HepG2 (cell line): ENCODE measurements around the gene WWC1. TPM values are rescaled to one million over a fixed set of nuclear protein-coding genes. Genes with fewer than 3 reads are reported as not detected.

ENCODE experiments used
- ATAC-seq: fragments of 200-7000 bp; cut with Tn5 transposase; 3 replicates; pipeline ENCODE4 v1.9.1; 2020; ENCODE audit warnings: mild to moderate bottlenecking, moderate library complexity
- BruUV-seq: library from RNA; stranded (reverse); fragments of 400-500 nt; replicated peaks from 2 replicates; lab custom pipeline; 2021; lab: Mats Ljungman, UMichigan
- CTCF ChIA-PET: fragments of 300-600 bp; formaldehyde crosslinking; extraction: SDS; loops from one replicate; lab custom pipeline; 2021; ENCODE audit warnings: low total read pairs, inconsistent platforms, low intra/inter-chr PET ratio; lab: Yijun Ruan, JAX
- POLR2A ChIA-PET: fragments of 350-600 bp; sonication (Branson Sonifier 250); formaldehyde crosslinking; loops from one replicate; lab custom pipeline; 2020; ENCODE audit warnings: antibody characterized with exemption, inconsistent platforms; lab: Yijun Ruan, JAX
- DNase-seq: peaks from one replicate; pipeline ENCODE4 v3.0.0-alpha.2; 2015; ENCODE audit warnings: low spot score
- FAIRE-seq: peaks from 3 replicates; lab custom pipeline; 2011; peaks lifted over from hg19 to GRCh38; lab: Jason Lieb, UNC
- H2AFZ ChIP-seq: one replicate; pipeline ENCODE4 v1.6.1; 2011; ENCODE audit warnings: low read length, inconsistent platforms
- H3K27ac ChIP-seq: fragments of 300-600 bp; 3 replicates; pipeline ENCODE4 v1.8.0; 2011; ENCODE audit warnings: mixed run types, mild to moderate bottlenecking, mixed read lengths, low read length, inconsistent platforms; ENCODE audit not compliant: insufficient read depth; ENCODE audit errors: extremely low read length
- H3K27me3 ChIP-seq, 2 experiments: fragments of 200-600 bp in 1 of 2; 2 replicates in 1 of 2; 3 replicates in 1 of 2; pipeline versions ENCODE4 v1.6.0 to v1.8.0; 2011; ENCODE audit warnings: low read length in 2 of 2, mild to moderate bottlenecking in 2 of 2, moderate library complexity in 2 of 2, inconsistent platforms in 1 of 2; ENCODE audit not compliant: insufficient read depth in 2 of 2, control insufficient read depth in 1 of 2
- H3K36me3 ChIP-seq, 2 experiments: fragments of 200-600 bp in 1 of 2; replicated peaks in 1 of 2; 2 replicates in 1 of 2; 3 replicates in 1 of 2; pipeline versions ENCODE4 v1.5.1 to v1.8.0; 2011; ENCODE audit warnings: low read length in 2 of 2, inconsistent platforms in 1 of 2; ENCODE audit not compliant: insufficient read depth in 2 of 2, control insufficient read depth in 1 of 2
- H3K4me1 ChIP-seq: 2 replicates; pipeline ENCODE4 v1.5.1; 2012; ENCODE audit warnings: low read length, inconsistent platforms; ENCODE audit not compliant: insufficient read depth
- H3K4me2 ChIP-seq: 2 replicates; pipeline ENCODE4 v1.6.0; 2011; ENCODE audit warnings: low read depth, low read length, inconsistent platforms
- H3K4me3 ChIP-seq, 3 experiments: fragments of 200-600 bp in 1 of 3; sonication (generic), shearing (Covaris generic) in 1 of 3; replicated peaks in 1 of 3; 2 replicates each; pipeline ENCODE4 v1.5.1; 2011 to 2016; ENCODE audit warnings: low read length in 3 of 3, inconsistent platforms in 2 of 3, low read depth in 2 of 3, mild to moderate bottlenecking in 2 of 3, control low read depth in 1 of 3, mixed read lengths in 1 of 3; ENCODE audit not compliant: insufficient read depth in 1 of 3
- H3K79me2 ChIP-seq: one replicate; pipeline ENCODE4 v1.6.1; 2011; ENCODE audit warnings: low read length, inconsistent platforms; ENCODE audit not compliant: insufficient read depth
- H3K9ac ChIP-seq: 2 replicates; pipeline ENCODE4 v1.6.0; 2011; ENCODE audit warnings: mild to moderate bottlenecking, low read depth, low read length, inconsistent platforms; ENCODE audit not compliant: insufficient read depth
- H3K9me3 ChIP-seq: 2 replicates; pipeline ENCODE4 v1.5.1; 2012; ENCODE audit warnings: mild to moderate bottlenecking, low read length
- H4K20me1 ChIP-seq: 2 replicates; pipeline ENCODE4 v1.6.0; 2011; ENCODE audit warnings: inconsistent platforms, mild to moderate bottlenecking, low read length, moderate library complexity; ENCODE audit not compliant: insufficient read depth
- BCL6 ChIP-seq: IDR thresholded peaks from 2 replicates; pipeline ENCODE4 v1.6.1; 2016; ENCODE audit warnings: missing genetic modification reagents, missing compliant biosample characterization
- CEBPG ChIP-seq: IDR thresholded peaks from 2 replicates; pipeline ENCODE4 v1.6.1; 2016
- GLI4 ChIP-seq: sonication (generic); formaldehyde crosslinking; IDR thresholded peaks from 2 replicates; pipeline ENCODE4 v1.5.1; 2020; ENCODE audit warnings: missing genetic modification reagents, mild to moderate bottlenecking, moderate library complexity, borderline replicate concordance
- MAFK ChIP-seq, 2 experiments: IDR thresholded peaks in 1 of 2; conservative IDR thresholded peaks in 1 of 2; 2 replicates each; pipeline ENCODE4 v1.6.1; 2011; ENCODE audit warnings: improper control_type of control experiment in 2 of 2, low read length in 2 of 2
- MAZ ChIP-seq, 2 experiments: sonication (generic) in 1 of 2; formaldehyde crosslinking in 1 of 2; IDR thresholded peaks; 2 replicates each; pipeline versions ENCODE4 v1.5.0 to v1.6.1; 2012 to 2020; ENCODE audit warnings: low read depth in 2 of 2, mild to moderate bottlenecking in 2 of 2, borderline replicate concordance in 1 of 2, improper control_type of control experiment in 1 of 2, low read length in 1 of 2, missing genetic modification reagents in 1 of 2, moderate library complexity in 1 of 2
- PHF21A ChIP-seq: sonication (generic); formaldehyde crosslinking; IDR thresholded peaks from 2 replicates; pipeline ENCODE4 v1.5.0; 2020; ENCODE audit warnings: mild to moderate bottlenecking, missing genetic modification reagents
- POGZ ChIP-seq: sonication (generic); formaldehyde crosslinking; IDR thresholded peaks from 2 replicates; pipeline ENCODE4 v1.4.0; 2020; ENCODE audit warnings: mild to moderate bottlenecking, missing genetic modification reagents
- RARA ChIP-seq: IDR thresholded peaks from 2 replicates; pipeline ENCODE4 v1.6.1; 2016; ENCODE audit warnings: missing genetic modification reagents, missing compliant biosample characterization
- SKI ChIP-seq: fragments of 450-650 bp; IDR thresholded peaks from one replicate; pipeline ENCODE4 v1.6.1; 2018; ENCODE audit warnings: mild to moderate bottlenecking; ENCODE audit not compliant: partially characterized antibody
- SOX13 ChIP-seq, 3 experiments: fragments of 450-650 bp in 1 of 3; sonication (generic) in 1 of 3; formaldehyde crosslinking in 1 of 3; IDR thresholded peaks in 2 of 3; conservative IDR thresholded peaks in 1 of 3; 2 replicates each; pipeline versions ENCODE4 v1.5.0 to v1.6.1; 2016 to 2020; ENCODE audit warnings: antibody characterized with exemption in 1 of 3, mild to moderate bottlenecking in 1 of 3, missing compliant biosample characterization in 1 of 3, missing genetic modification reagents in 1 of 3, moderate library complexity in 1 of 3
- SUZ12 ChIP-seq: fragments of 150-350 bp; IDR thresholded peaks from 2 replicates; pipeline ENCODE4 v1.6.1; 2014; ENCODE audit warnings: low read depth, low read length
- ZNF10 ChIP-seq: sonication (generic); formaldehyde crosslinking; IDR thresholded peaks from 2 replicates; pipeline ENCODE4 v1.4.0; 2020; ENCODE audit warnings: mild to moderate bottlenecking, low read depth, missing genetic modification reagents, borderline replicate concordance
- ZNF30 ChIP-seq: sonication (generic); formaldehyde crosslinking; IDR thresholded peaks from 2 replicates; pipeline ENCODE4 v1.5.0; 2020; ENCODE audit warnings: mild to moderate bottlenecking, missing genetic modification reagents
- ZSCAN20 ChIP-seq: sonication (generic); formaldehyde crosslinking; IDR thresholded peaks from 2 replicates; pipeline ENCODE4 v1.4.0; 2020; ENCODE audit warnings: missing genetic modification reagents, mild to moderate bottlenecking, borderline replicate concordance
- whole genome bisulfite sequencing: methylation state at CpG from one replicate; pipeline ENCODE4 v1.1.6; 2017; ENCODE audit warnings: low lambda C conversion rate; 5-methylcytosine and 5-hydroxymethylcytosine counted together
- in situ Hi-C: cut with HindIII; loops from 2 replicates; pipeline ENCODE4 v1.10.0; 2017; ENCODE audit warnings: low pct_unique_long_range_greater_than_20kb; ENCODE audit not compliant: extremely low pct_ligation_motif_present
- intact Hi-C: fragments of 100-400 bp; cut with micrococcal nuclease; formaldehyde crosslinking; loops from one replicate; pipeline ENCODE4 v1.10.0; 2022; ENCODE audit not compliant: unreplicated experiment
- polyA plus RNA-seq, 8 experiments: library from polyadenylated mRNA; depleted of rRNA in 3 of 8; stranded (reverse) in 7 of 8; unstranded in 1 of 8; fragments of >200 nt; fragmentation: Illumina TruSeq in 4 of 8; extraction: Trizol in 4 of 8; gene quantifications; 2 replicates each; pipeline versions ENCODE4 v1.2.1 to v1.2.3, GENCODE V29; 2011 to 2016; ENCODE audit warnings: low read depth in 4 of 8, missing spikeins in 1 of 8, mixed read lengths in 1 of 8; ENCODE audit not compliant: insufficient read depth in 1 of 8
- total RNA-seq, 5 experiments: library from RNA; depleted of rRNA; stranded (reverse); fragments of >200 nt; fragmentation: Illumina TruSeq; extraction: Trizol; gene quantifications; 2 replicates each; pipeline ENCODE4 v1.2.3, GENCODE V29; 2016; ENCODE audit warnings: low read depth in 1 of 5
- TF ChIP-seq, protein P1 (sequence below): sonication (generic); formaldehyde crosslinking; IDR thresholded peaks from 2 replicates; pipeline ENCODE4 v1.4.0; 2020; ENCODE audit warnings: missing genetic modification reagents
- TF ChIP-seq, protein P2 (sequence below): sonication (generic); formaldehyde crosslinking; IDR thresholded peaks from 2 replicates; pipeline ENCODE4 v1.4.0; 2020; ENCODE audit warnings: missing genetic modification reagents
- TF ChIP-seq, protein P3 (sequence below): sonication (generic); formaldehyde crosslinking; IDR thresholded peaks from 2 replicates; pipeline ENCODE4 v1.8.0; 2022; ENCODE audit warnings: missing genetic modification reagents, mild to moderate bottlenecking, borderline replicate concordance
- TF ChIP-seq, protein P4 (sequence below), 2 experiments: fragments of 450-650 bp in 1 of 2; sonication (generic) in 1 of 2; formaldehyde crosslinking; IDR thresholded peaks; 2 replicates each; pipeline versions ENCODE4 v1.5.0 to v1.8.0; 2020 to 2022; ENCODE audit warnings: mild to moderate bottlenecking in 1 of 2, missing genetic modification reagents in 1 of 2

Gene WWC1
- total and polyA plus RNA-seq, 2 of the 13 experiments (the other 11 are each of a cell fraction or from before 2014, with no cell fraction given), result 8.3 to 17.9 TPM

DNA sequence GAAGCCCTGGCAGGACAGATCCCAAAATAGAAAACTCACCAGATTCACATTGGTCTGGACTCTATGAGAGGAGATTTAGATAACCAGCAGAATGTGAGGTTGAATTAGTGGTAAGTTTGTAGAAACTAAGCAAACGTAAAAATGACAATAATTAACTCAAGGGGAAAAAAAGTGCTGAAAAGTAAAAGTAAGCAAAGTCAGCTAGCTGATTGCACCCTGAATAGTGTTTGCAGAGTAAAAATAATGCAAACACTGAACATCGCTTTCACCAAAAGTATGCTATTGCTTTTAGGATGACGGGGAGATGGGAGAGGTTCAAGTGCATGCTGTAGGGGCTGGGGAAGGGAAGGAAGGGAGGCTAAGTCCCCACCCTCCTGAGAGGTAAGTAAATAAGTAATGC lies 102.3 kb downstream of the WWC1 start:
- peaks cover 24% of the 10 kb centered on the region for H3K4me1 ChIP-seq
- ChIA-PET POLR2A (no interaction called here), CTCF (no interaction called here)
- peak; percentile 71 for FAIRE-seq
- ATAC-seq, result peak; percentile 81
- no peak overlapping the region for H3K9ac ChIP-seq
- no peak overlapping the region for H3K4me2 ChIP-seq
- H3K27ac ChIP-seq, result no peak overlapping the region
- H3K9me3 ChIP-seq, result no peaks in the 10 kb centered on the region
- H4K20me1 ChIP-seq, result no peaks in the 10 kb centered on the region
- H2AFZ ChIP-seq, result no peak overlapping the region
- peak; percentile 52 for DNase-seq
- no peak overlapping the region for H3K4me3 ChIP-seq
- no TSS peak for BruUV-seq
- H3K27me3 ChIP-seq, result no peaks in the 10 kb centered on the region
- H3K79me2 ChIP-seq, result no peaks in the 10 kb centered on the region
- 19% methylated on average over 3 of the region's 3 CpGs for WGBS
- intact Hi-C loops, result no loop called here
- in situ Hi-C loops, result no loop called here
- H3K36me3 ChIP-seq, result peaks cover 4 to 11% of the 10 kb centered on the region in 2 experiments; a peak in 4 of 5 replicates
- TF ChIP-seq GLI4 (CRISPR knock-in tag) (no peak), BCL6 (peak; percentile 51; the same call in 1 of the 2 replicates), CEBPG (peak; percentile 14; the same call in 1 of the 2 replicates), ZNF10 (CRISPR knock-in tag) (no peak), PHF21A (CRISPR knock-in tag) (peak; percentile 39; the same call in 1 of the 2 replicates), SKI (no peak), RARA (peak; percentile 37; the same call in 1 of the 2 replicates), ZSCAN20 (no peak), MAFK (conservative IDR thresholded peaks at IDR 0.05 in 1 of 2, IDR thresholded peaks at IDR 0.05 in 1 of 2; ENCODE audit: low read length in 2 of 2) (peak in 1 of 2 experiments; percentile 31; a peak in 2 of 4 replicates), MAZ (IDR thresholded peaks at IDR 0.05; ENCODE audit: borderline replicate concordance, low read depth, low read length) (no peak), MAZ (CRISPR knock-in tag; IDR thresholded peaks at IDR 0.05; ENCODE audit: low read depth) (no peak), POGZ (0 out of 2 replicates have a peak, but pooled peaks have one; percentile 14), ZNF30 (CRISPR knock-in tag) (no peak), SOX13 (IDR thresholded peaks at IDR 0.05) (no peak), SOX13 (CRISPR knock-in tag; conservative IDR thresholded peaks at IDR 0.05 in 1 of 2, IDR thresholded peaks at IDR 0.05 in 1 of 2) (peak in 1 of 2 experiments; percentile 26; a peak in 1 of 4 replicates), SUZ12 (no peak)
- TF ChIP-seq, protein P1, sequence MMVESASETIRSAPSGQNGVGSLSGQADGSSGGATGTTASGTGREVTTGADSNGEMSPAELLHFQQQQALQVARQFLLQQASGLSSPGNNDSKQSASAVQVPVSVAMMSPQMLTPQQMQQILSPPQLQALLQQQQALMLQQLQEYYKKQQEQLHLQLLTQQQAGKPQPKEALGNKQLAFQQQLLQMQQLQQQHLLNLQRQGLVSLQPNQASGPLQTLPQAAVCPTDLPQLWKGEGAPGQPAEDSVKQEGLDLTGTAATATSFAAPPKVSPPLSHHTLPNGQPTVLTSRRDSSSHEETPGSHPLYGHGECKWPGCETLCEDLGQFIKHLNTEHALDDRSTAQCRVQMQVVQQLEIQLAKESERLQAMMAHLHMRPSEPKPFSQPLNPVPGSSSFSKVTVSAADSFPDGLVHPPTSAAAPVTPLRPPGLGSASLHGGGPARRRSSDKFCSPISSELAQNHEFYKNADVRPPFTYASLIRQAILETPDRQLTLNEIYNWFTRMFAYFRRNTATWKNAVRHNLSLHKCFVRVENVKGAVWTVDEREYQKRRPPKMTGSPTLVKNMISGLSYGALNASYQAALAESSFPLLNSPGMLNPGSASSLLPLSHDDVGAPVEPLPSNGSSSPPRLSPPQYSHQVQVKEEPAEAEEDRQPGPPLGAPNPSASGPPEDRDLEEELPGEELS (CRISPR knock-in tag), result 0 out of 2 replicates have a peak, but pooled peaks have one; percentile 25
- TF ChIP-seq, protein P2, sequence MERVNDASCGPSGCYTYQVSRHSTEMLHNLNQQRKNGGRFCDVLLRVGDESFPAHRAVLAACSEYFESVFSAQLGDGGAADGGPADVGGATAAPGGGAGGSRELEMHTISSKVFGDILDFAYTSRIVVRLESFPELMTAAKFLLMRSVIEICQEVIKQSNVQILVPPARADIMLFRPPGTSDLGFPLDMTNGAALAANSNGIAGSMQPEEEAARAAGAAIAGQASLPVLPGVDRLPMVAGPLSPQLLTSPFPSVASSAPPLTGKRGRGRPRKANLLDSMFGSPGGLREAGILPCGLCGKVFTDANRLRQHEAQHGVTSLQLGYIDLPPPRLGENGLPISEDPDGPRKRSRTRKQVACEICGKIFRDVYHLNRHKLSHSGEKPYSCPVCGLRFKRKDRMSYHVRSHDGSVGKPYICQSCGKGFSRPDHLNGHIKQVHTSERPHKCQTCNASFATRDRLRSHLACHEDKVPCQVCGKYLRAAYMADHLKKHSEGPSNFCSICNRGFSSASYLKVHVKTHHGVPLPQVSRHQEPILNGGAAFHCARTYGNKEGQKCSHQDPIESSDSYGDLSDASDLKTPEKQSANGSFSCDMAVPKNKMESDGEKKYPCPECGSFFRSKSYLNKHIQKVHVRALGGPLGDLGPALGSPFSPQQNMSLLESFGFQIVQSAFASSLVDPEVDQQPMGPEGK, result peak; percentile 35; the same call in 1 of the 2 replicates
- TF ChIP-seq, protein P3, sequence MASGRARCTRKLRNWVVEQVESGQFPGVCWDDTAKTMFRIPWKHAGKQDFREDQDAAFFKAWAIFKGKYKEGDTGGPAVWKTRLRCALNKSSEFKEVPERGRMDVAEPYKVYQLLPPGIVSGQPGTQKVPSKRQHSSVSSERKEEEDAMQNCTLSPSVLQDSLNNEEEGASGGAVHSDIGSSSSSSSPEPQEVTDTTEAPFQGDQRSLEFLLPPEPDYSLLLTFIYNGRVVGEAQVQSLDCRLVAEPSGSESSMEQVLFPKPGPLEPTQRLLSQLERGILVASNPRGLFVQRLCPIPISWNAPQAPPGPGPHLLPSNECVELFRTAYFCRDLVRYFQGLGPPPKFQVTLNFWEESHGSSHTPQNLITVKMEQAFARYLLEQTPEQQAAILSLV, result no peak
- TF ChIP-seq, protein P4, sequence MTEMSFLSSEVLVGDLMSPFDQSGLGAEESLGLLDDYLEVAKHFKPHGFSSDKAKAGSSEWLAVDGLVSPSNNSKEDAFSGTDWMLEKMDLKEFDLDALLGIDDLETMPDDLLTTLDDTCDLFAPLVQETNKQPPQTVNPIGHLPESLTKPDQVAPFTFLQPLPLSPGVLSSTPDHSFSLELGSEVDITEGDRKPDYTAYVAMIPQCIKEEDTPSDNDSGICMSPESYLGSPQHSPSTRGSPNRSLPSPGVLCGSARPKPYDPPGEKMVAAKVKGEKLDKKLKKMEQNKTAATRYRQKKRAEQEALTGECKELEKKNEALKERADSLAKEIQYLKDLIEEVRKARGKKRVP (CRISPR knock-in tag; IDR thresholded peaks at IDR 0.05), result no peak
